GM23338 (cell line): ENCODE measurements around the gene HS6ST3. TPM values are rescaled to one million over a fixed set of nuclear protein-coding genes. Genes with fewer than 3 reads are reported as not detected.

Experiments used
- ATAC-seq: fragments of 200-7000 bp; cut with Tn5 transposase; 3 replicates; pipeline ENCODE4 v1.9.1; 2020
- DNase-seq: peaks from one replicate; pipeline ENCODE4 v3.0.0-alpha.2; 2015; ENCODE audit warnings: low spot score
- H2AFZ ChIP-seq: fragments of 200-600 bp; sonication (generic); 2 replicates; pipeline ENCODE4 v1.8.0; 2016; ENCODE audit warnings: antibody characterized with exemption, mild to moderate bottlenecking, moderate library complexity
- H3F3A ChIP-seq: fragments of 200-600 bp; sonication (generic); replicated peaks from 2 replicates; pipeline ENCODE4 v1.8.0; 2017; ENCODE audit warnings: antibody characterized with exemption, mixed run types, low read depth
- H3K27ac ChIP-seq: fragments of 200-600 bp; sonication (generic); 2 replicates; pipeline ENCODE4 v1.6.1; 2016; ENCODE audit warnings: low read depth
- H3K27me3 ChIP-seq: fragments of 200-600 bp; sonication (generic); 2 replicates; pipeline ENCODE4 v1.8.0; 2016; ENCODE audit warnings: mild to moderate bottlenecking, mixed run types, moderate library complexity; ENCODE audit not compliant: insufficient read depth
- H3K36me3 ChIP-seq: fragments of 200-600 bp; sonication (generic); 2 replicates; pipeline ENCODE4 v1.8.0; 2016; ENCODE audit warnings: mild to moderate bottlenecking; ENCODE audit not compliant: insufficient read depth
- H3K4me1 ChIP-seq: fragments of 200-600 bp; sonication (generic); 2 replicates; pipeline ENCODE4 v1.8.0; 2016; ENCODE audit warnings: mild to moderate bottlenecking, moderate library complexity; ENCODE audit not compliant: insufficient read depth
- H3K4me2 ChIP-seq: fragments of 200-600 bp; sonication (generic); 2 replicates; pipeline ENCODE4 v1.7.1; 2017; ENCODE audit warnings: mixed run types
- H3K4me3 ChIP-seq: fragments of 200-600 bp; sonication (generic); 2 replicates; pipeline ENCODE4 v1.6.1; 2016; ENCODE audit warnings: mixed run types
- H3K79me2 ChIP-seq: fragments of 200-600 bp; sonication (generic); replicated peaks from 2 replicates; pipeline ENCODE4 v1.8.0; 2017; ENCODE audit warnings: mild to moderate bottlenecking; ENCODE audit not compliant: insufficient read depth
- H3K9me2 ChIP-seq: fragments of 200-600 bp; sonication (generic); 2 replicates; pipeline ENCODE4 v1.8.0; 2017; ENCODE audit not compliant: insufficient read depth
- H4K20me1 ChIP-seq: fragments of 200-600 bp; sonication (generic); replicated peaks from 2 replicates; pipeline ENCODE4 v1.8.0; 2017; ENCODE audit warnings: mild to moderate bottlenecking; ENCODE audit not compliant: insufficient read depth
- H3K27ac Mint-ChIP-seq: 2 replicates; pipeline ENCODE4 v1.8.0; 2020; ENCODE audit warnings: inconsistent platforms, mild to moderate bottlenecking, moderate library complexity, mixed read lengths
- H3K27me3 Mint-ChIP-seq: 3 replicates; pipeline ENCODE4 v1.8.0; 2022; ENCODE audit warnings: low read depth, mild to moderate bottlenecking, moderate library complexity, mixed read lengths, inconsistent platforms; ENCODE audit not compliant: insufficient read depth, poor library complexity
- H3K36me3 Mint-ChIP-seq: 3 replicates; pipeline ENCODE4 v1.8.0; 2021; ENCODE audit warnings: low read depth, mild to moderate bottlenecking, inconsistent platforms, moderate library complexity, mixed read lengths
- H3K4me1 Mint-ChIP-seq: 3 replicates; pipeline ENCODE4 v1.8.0; 2020; ENCODE audit warnings: mild to moderate bottlenecking, inconsistent platforms, mixed read lengths
- H3K4me3 Mint-ChIP-seq: 3 replicates; pipeline ENCODE4 v1.8.0; 2021; ENCODE audit warnings: moderate library complexity, mild to moderate bottlenecking, inconsistent platforms, mixed read lengths
- H3K9me3 Mint-ChIP-seq: 3 replicates; pipeline ENCODE4 v1.8.0; 2020; ENCODE audit warnings: moderate library complexity, mild to moderate bottlenecking, inconsistent platforms, mixed read lengths
- CREB1 ChIP-seq: fragments of 250-450 bp; sonication (Bioruptor Pico); IDR thresholded peaks from 2 replicates; pipeline ENCODE4 v1.5.0; 2020; ENCODE audit warnings: low read depth, mild to moderate bottlenecking, moderate library complexity
- CTCF ChIP-seq, 2 experiments: fragments of 200-600 bp in 1 of 2; sonication (generic) in 1 of 2; conservative IDR thresholded peaks; 2 replicates each; pipeline versions ENCODE4 v1.5.1 to v1.6.1; 2016 to 2017; ENCODE audit warnings: antibody characterized with exemption in 2 of 2, low read depth in 2 of 2, mild to moderate bottlenecking in 2 of 2, moderate library complexity in 1 of 2
- EZH2 ChIP-seq: fragments of 200-600 bp; sonication (generic); IDR thresholded peaks from one replicate; pipeline ENCODE4 v1.8.0; 2017; ENCODE audit warnings: antibody characterized with exemption, mild to moderate bottlenecking, low read depth; ENCODE audit not compliant: unreplicated experiment
- EZH2phosphoT487 ChIP-seq: fragments of 200-600 bp; sonication (generic); IDR thresholded peaks from one replicate; pipeline ENCODE4 v1.8.1; 2018; ENCODE audit warnings: antibody characterized with exemption; ENCODE audit not compliant: unreplicated experiment
- JUNB ChIP-seq: IDR thresholded peaks from one replicate; pipeline ENCODE4 v1.6.1; 2016; ENCODE audit warnings: antibody characterized with exemption; ENCODE audit not compliant: unreplicated experiment
- NANOG ChIP-seq: IDR thresholded peaks from 2 replicates; pipeline ENCODE4 v1.6.1; 2016; ENCODE audit warnings: antibody characterized with exemption, borderline replicate concordance
- POLR2AphosphoS5 ChIP-seq: IDR thresholded peaks from 2 replicates; pipeline ENCODE4 v1.6.1; 2016; ENCODE audit warnings: antibody characterized with exemption, low read depth
- REST ChIP-seq: IDR thresholded peaks from one replicate; pipeline ENCODE4 v1.6.1; 2018; ENCODE audit warnings: antibody characterized with exemption; ENCODE audit not compliant: unreplicated experiment
- STAT1 ChIP-seq: IDR thresholded peaks from one replicate; pipeline ENCODE4 v1.6.1; 2016; ENCODE audit warnings: antibody characterized with exemption; ENCODE audit not compliant: unreplicated experiment
- ZNF114 ChIP-seq: fragments of 250-450 bp; sonication (Bioruptor Pico); IDR thresholded peaks from 2 replicates; pipeline ENCODE4 v1.5.0; 2020; ENCODE audit warnings: mild to moderate bottlenecking, moderate library complexity
- ZNF462 ChIP-seq: fragments of 250-450 bp; sonication (Bioruptor Pico); IDR thresholded peaks from 2 replicates; pipeline ENCODE4 v1.5.0; 2020; ENCODE audit warnings: mild to moderate bottlenecking, moderate library complexity
- polyA plus RNA-seq: library from polyadenylated mRNA; unstranded; fragments of >200 nt; fragmentation: Nextera tagmentation; extraction: Ambion mirVana; gene quantifications from 2 replicates; pipeline ENCODE4 v1.2.1, GENCODE V29; 2016
- total RNA-seq: library from RNA; depleted of rRNA; stranded (reverse); fragments of >200 nt; shearing (Covaris generic); gene quantifications from 2 replicates; pipeline ENCODE4 v1.2.3, GENCODE V29; 2014

Gene HS6ST3
- total and polyA plus RNA-seq, 2 experiments from 2014 or later, result 0.52 to 0.80 TPM

GRCh38 chr13:96726651-96727050 is 636.7 kb downstream of the HS6ST3 start:
- Mint-ChIP-seq H3K27me3 (peaks cover 3% of the 10 kb centered on the region), H3K9me3 (peaks cover 12% of the 10 kb centered on the region), H3K27ac (no peak overlapping the region), H3K4me1 (no peaks in the 10 kb centered on the region), H3K36me3 (peaks cover 4% of the 10 kb centered on the region; the same call in 1 of the 3 replicates), H3K4me3 (no peak overlapping the region)
- H3K79me2 ChIP-seq, result no peaks in the 10 kb centered on the region
- no peak overlapping the region for H3K27ac ChIP-seq
- H4K20me1 ChIP-seq, result no peaks in the 10 kb centered on the region
- no peaks in the 10 kb centered on the region for H3K36me3 ChIP-seq
- H3K9me2 ChIP-seq, result no peaks in the 10 kb centered on the region
- no peaks in the 10 kb centered on the region for H3K27me3 ChIP-seq
- no peak for TF ChIP-seq EZH2phosphoT487
- no peak overlapping the region for H2AFZ ChIP-seq
- no peak overlapping the region for H3K4me3 ChIP-seq
- H3K4me1 ChIP-seq, result no peaks in the 10 kb centered on the region
- ATAC-seq (no peak), DNase-seq (no peak)
- H3K4me2 ChIP-seq, result no peak overlapping the region
- no peaks in the 10 kb centered on the region for H3F3A ChIP-seq

- Mint-ChIP-seq H3K27me3 (peaks cover 2% of the 10 kb centered on the region), H3K4me1 (no peaks in the 10 kb centered on the region), H3K4me3 (no peak overlapping the region), H3K36me3 (peaks cover 4% of the 10 kb centered on the region; the same call in 1 of the 3 replicates), H3K9me3 (peaks cover 12% of the 10 kb centered on the region), H3K27ac (no peak overlapping the region)
- H3F3A ChIP-seq, result no peaks in the 10 kb centered on the region
- H3K36me3 ChIP-seq, result no peaks in the 10 kb centered on the region
- no peaks in the 10 kb centered on the region for H3K27me3 ChIP-seq
- no peak overlapping the region for H3K4me2 ChIP-seq
- no peak for ATAC-seq
- DNase-seq, result no peak
- H3K4me3 ChIP-seq, result no peak overlapping the region
- no peaks in the 10 kb centered on the region for H3K79me2 ChIP-seq
- H3K4me1 ChIP-seq, result no peaks in the 10 kb centered on the region
- H3K27ac ChIP-seq, result no peak overlapping the region
- H2AFZ ChIP-seq, result no peak overlapping the region
- no peaks in the 10 kb centered on the region for H4K20me1 ChIP-seq
- no peaks in the 10 kb centered on the region for H3K9me2 ChIP-seq
- TF ChIP-seq CREB1, result no peak
- no peak for TF ChIP-seq NANOG
- TF ChIP-seq STAT1, result no peak
- TF ChIP-seq JUNB, result no peak
- TF ChIP-seq ZNF114 (CRISPR knock-in tag), result no peak
- TF ChIP-seq ZNF462 (CRISPR knock-in tag), result no peak
- TF ChIP-seq EZH2, result no peak
- TF ChIP-seq REST, result no peak
- no peak for TF ChIP-seq CTCF (conservative IDR thresholded peaks at IDR 0.05; ENCODE audit: low read depth in 2 of 2)
- no peak for TF ChIP-seq POLR2AphosphoS5
Measured at GRCh38 chr13:96728463-96728862, 638.6 kb downstream of the HS6ST3 start.
